GM18505 (cell line): ENCODE data around the gene LOXL1.

ENCODE experiments used
- ATAC-seq: cut with Tn5 transposase; IDR thresholded peaks from one replicate; pipeline ENCODE4 v1.9.1; 2021; ENCODE audit not compliant: unreplicated experiment
- POLR2A ChIP-seq: IDR thresholded peaks from 4 replicates; pipeline ENCODE4 v1.6.1; 2011; ENCODE audit warnings: borderline replicate concordance; ENCODE audit not compliant: insufficient read depth, insufficient read length; ENCODE audit errors: extremely low read depth

The LOXL1 gene

GRCh38 chr15:73991726-73992593 is 65.7 kb downstream of the LOXL1 start, which contains the start of gene STOML1:
Gene STOML1 (minus strand): TSS chr15:73992295. CDS start chr15:73992223, 72 bp downstream.
- TF ChIP-seq POLR2A: peak; percentile 70
- peak; percentile 65 for ATAC-seq

DNA sequence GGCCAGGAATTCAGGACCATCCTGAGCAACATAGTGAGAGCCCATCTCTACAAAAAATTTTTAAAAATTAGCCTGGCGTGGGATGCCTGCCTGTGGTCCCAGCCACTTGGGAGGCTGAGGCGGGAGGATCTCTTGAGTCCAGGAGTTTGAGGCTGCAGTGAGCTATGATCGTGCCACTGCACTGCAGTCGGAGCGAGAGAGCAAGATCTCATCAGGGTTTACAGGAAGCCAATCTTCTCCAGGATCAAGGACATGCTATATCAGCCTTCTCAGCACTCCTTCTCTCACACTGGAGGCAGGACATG is 66.3 kb downstream of the LOXL1 start:
- TF ChIP-seq POLR2A: no peak
- ATAC-seq: no peak

- ATAC-seq: no peak
- TF ChIP-seq POLR2A: no peak
Measured at GRCh38 chr15:73993211-73993994, 67.1 kb downstream of the LOXL1 start.

GRCh38 chr15:73994413-73994883 is 68.2 kb downstream of the LOXL1 start, which contains the start of gene PML:
Gene PML (plus strand): TSS chr15:73994716. CDS start chr15:73994813, 97 bp downstream.
- TF ChIP-seq POLR2A: peak; percentile 66
- ATAC-seq: peak; percentile 61

DNA sequence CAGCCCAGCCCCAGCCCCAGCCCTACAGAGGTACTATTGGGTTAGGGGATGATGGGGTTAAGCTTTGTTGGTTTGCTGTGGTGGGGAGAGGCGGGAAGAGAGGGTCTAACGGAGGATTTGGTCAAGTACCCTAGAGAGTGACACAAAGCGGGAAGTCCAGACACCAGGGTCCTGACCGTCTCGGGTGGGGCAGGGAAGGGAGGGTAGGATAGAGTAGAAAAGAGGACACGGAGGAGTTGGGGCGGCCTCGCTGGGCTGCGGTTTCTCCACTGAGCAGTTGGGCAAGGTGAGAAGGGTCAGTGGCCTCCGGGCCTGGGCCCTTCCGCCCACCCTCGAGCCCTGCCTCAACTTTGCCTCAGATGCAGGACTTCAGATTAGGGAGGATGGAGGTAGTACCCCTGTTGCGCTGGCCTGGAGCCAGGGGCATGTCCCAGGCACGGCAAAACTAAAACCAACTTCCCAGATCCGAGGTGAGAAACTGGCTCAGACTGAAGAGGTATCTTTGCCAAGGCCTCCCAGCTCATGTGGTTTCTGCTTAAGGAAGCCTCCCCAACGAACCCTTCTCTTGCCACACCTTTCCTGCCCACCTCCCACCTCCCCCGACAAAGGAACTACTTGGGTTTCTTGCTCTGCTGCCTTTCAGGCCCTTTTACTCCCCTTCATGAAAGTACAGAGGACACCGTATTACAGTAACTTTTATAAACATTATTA is 68.8 kb downstream of the LOXL1 start:
- TF ChIP-seq POLR2A: no peak

DNA sequence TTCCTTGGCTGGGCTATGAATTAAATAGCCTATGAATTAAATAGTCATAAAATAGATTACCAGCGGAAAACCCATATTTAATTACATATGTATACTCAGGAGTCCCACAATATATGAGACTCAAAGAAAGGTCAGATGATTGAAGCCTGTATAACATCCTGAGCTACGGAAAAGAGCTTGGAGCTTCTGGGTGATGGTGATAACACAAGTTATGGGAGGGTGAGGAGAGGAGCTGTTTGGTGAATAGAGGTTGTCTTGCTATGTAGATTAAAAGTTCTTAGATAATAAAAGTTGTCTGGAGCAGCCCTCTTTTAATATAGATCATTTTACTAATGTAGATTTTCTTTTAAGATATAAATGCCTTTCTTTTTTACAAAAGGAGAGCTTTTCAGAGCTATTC is 70.0 kb downstream of the LOXL1 start:
- ATAC-seq: no peak
- no peak for TF ChIP-seq POLR2A

More for the DNA sequence above, 68.8 kb downstream of the LOXL1 start:
- ATAC-seq: no peak

GRCh38 chr15:73996939-73997338 is 70.7 kb downstream of the LOXL1 start:
- TF ChIP-seq POLR2A: no peak
- no peak for ATAC-seq

DNA sequence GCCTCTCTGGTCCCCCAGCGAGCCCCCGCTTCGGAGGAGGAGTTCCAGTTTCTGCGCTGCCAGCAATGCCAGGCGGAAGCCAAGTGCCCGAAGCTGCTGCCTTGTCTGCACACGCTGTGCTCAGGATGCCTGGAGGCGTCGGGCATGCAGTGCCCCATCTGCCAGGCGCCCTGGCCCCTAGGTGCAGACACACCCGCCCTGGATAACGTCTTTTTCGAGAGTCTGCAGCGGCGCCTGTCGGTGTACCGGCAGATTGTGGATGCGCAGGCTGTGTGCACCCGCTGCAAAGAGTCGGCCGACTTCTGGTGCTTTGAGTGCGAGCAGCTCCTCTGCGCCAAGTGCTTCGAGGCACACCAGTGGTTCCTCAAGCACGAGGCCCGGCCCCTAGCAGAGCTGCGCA is 71.7 kb downstream of the LOXL1 start:
- ATAC-seq: no peak

More for the DNA sequence above, 71.7 kb downstream of the LOXL1 start:
- no peak for TF ChIP-seq POLR2A
